B cell (primary cell): ENCODE measurements around the gene RALB.

ENCODE experiments used
- CTCF ChIP-seq: fragments of 200-600 bp; IDR thresholded peaks from one replicate; pipeline ENCODE4 v1.8.0; 2022; ENCODE audit warnings: antibody characterized with exemption, mild to moderate bottlenecking
- EZH2 ChIP-seq: IDR thresholded peaks from 2 replicates; pipeline ENCODE4 v1.6.1; 2012; ENCODE audit warnings: borderline replicate concordance, low read depth, mild to moderate bottlenecking, moderate library complexity, low read length; ENCODE audit not compliant: insufficient read depth, poor library complexity, severe bottlenecking

GRCh38 chr2:120317180-120317533, 64.5 kb downstream of the RALB start:
- TF ChIP-seq CTCF (no peak), EZH2 (no peak)
